GM19468 (cell line): ENCODE measurements around the gene SYCE1L.

ENCODE experiments used
- ATAC-seq: cut with Tn5 transposase; IDR thresholded peaks from one replicate; pipeline ENCODE4 v1.9.1; 2021; ENCODE audit warnings: mild to moderate bottlenecking, moderate library complexity, moderate number of reproducible peaks; ENCODE audit not compliant: unreplicated experiment; ENCODE audit errors: extremely low read depth

The SYCE1L gene

GRCh38 chr16:77195411-77195810 lies 3.8 kb upstream of the SYCE1L start:
- no peak for ATAC-seq

- no peak for ATAC-seq
Measured at GRCh38 chr16:77197747-77198146, 1.5 kb upstream of the SYCE1L start.

GRCh38 chr16:77206533-77206932 lies 7.3 kb downstream of the SYCE1L start:
- ATAC-seq: no peak

GRCh38 chr16:77207030-77207429 lies 7.8 kb downstream of the SYCE1L start:
- ATAC-seq: no peak

- ATAC-seq: no peak
Measured at GRCh38 chr16:77208382-77208781, 9.2 kb downstream of the SYCE1L start.

- peak; percentile 24 for ATAC-seq
Measured at GRCh38 chr16:77211880-77212740, 12.9 kb downstream of the SYCE1L start.

- peak; percentile 50 for ATAC-seq
Measured at GRCh38 chr16:77212741-77213541, 13.7 kb downstream of the SYCE1L start.

- no peak for ATAC-seq
Measured at GRCh38 chr16:77213542-77214106, 14.4 kb downstream of the SYCE1L start.

- no peak for ATAC-seq
Measured at GRCh38 chr16:77214411-77215138, 15.4 kb downstream of the SYCE1L start.

- no peak for ATAC-seq
Measured at GRCh38 chr16:77219437-77219836, 20.2 kb downstream of the SYCE1L start.

GRCh38 chr16:77220427-77220826 lies 21.2 kb downstream of the SYCE1L start:
- peak; percentile 22 for ATAC-seq

GRCh38 chr16:77221482-77221881 lies 22.3 kb downstream of the SYCE1L start:
- ATAC-seq: no peak

GRCh38 chr16:77223184-77223583 lies 24.0 kb downstream of the SYCE1L start:
- ATAC-seq: no peak

- no peak for ATAC-seq
Measured at GRCh38 chr16:77225182-77225581, 26.0 kb downstream of the SYCE1L start.

- ATAC-seq: no peak
Measured at GRCh38 chr16:77227745-77228144, 28.5 kb downstream of the SYCE1L start.

- ATAC-seq: no peak
Measured at GRCh38 chr16:77231047-77231446, 31.8 kb downstream of the SYCE1L start.

GRCh38 chr16:77233799-77234519 lies 34.8 kb downstream of the SYCE1L start:
- no peak for ATAC-seq

- no peak for ATAC-seq
Measured at GRCh38 chr16:77234611-77235010, 35.4 kb downstream of the SYCE1L start.

- peak; percentile 87 for ATAC-seq
Measured at GRCh38 chr16:77236063-77236511, 36.9 kb downstream of the SYCE1L start.

GRCh38 chr16:77238593-77238992 lies 39.4 kb downstream of the SYCE1L start:
- ATAC-seq: no peak
